Measurements from ENCODE around the gene CLDND1.

GRCh38 chr3:98548544-98548943 is 25.8 kb upstream of the CLDND1 start:
- no peak for TF ChIP-seq CTCF (IDR thresholded peaks at IDR 0.05)
- TF ChIP-seq POLR2A (IDR thresholded peaks at IDR 0.05): no peak
